K562 (cell line): ENCODE measurements around the gene LNX2. TPM values are rescaled to one million over a fixed set of nuclear protein-coding genes. Genes with fewer than 3 reads are reported as not detected.
A peak's percentile ranks its signal among the peaks of the same experiment; 100 is the strongest.

ENCODE experiments used
- ARID2 ChIP-seq: fragments of 450-650 bp; IDR thresholded peaks from 2 replicates; pipeline ENCODE4 v1.6.1; 2017; ENCODE audit warnings: antibody characterized with exemption, mild to moderate bottlenecking
- BACH1 ChIP-seq: fragments of 200-800 bp; sonication (Bioruptor generic); IDR thresholded peaks from 2 replicates; pipeline ENCODE4 v1.6.1; 2016; ENCODE audit warnings: missing genetic modification characterization, missing compliant biosample characterization
- CBFA2T2 ChIP-seq: fragments of 450-650 bp; conservative IDR thresholded peaks from 2 replicates; pipeline ENCODE4 v1.6.1; 2017; ENCODE audit warnings: mild to moderate bottlenecking
- ELF4 ChIP-seq: fragments of 450-650 bp; formaldehyde crosslinking; IDR thresholded peaks from 2 replicates; pipeline ENCODE4 v1.4.0; 2022; ENCODE audit warnings: missing genetic modification characterization
- ETV6 ChIP-seq, 3 experiments: fragments of 150-350 bp in 1 of 3; sonication (generic) in 1 of 3; formaldehyde crosslinking in 1 of 3; IDR thresholded peaks; 2 replicates each; pipeline versions ENCODE4 v1.6.1 to v1.8.0; 2014 to 2022; ENCODE audit warnings: borderline replicate concordance in 2 of 3, low read depth in 2 of 3, antibody characterized with exemption in 1 of 3, low read length in 1 of 3, mild to moderate bottlenecking in 1 of 3, missing genetic modification reagents in 1 of 3
- HSF4 ChIP-seq: fragments of 250-450 bp; sonication (Bioruptor Pico); IDR thresholded peaks from 2 replicates; pipeline ENCODE4 v2.1.2; 2022; ENCODE audit warnings: mild to moderate bottlenecking, moderate library complexity, borderline replicate concordance
- MXI1 ChIP-seq: IDR thresholded peaks from 2 replicates; pipeline ENCODE4 v1.6.1; 2011; ENCODE audit warnings: low read depth, mild to moderate bottlenecking, improper control_type of control experiment, low read length
- RB1 ChIP-seq: fragments of 450-650 bp; IDR thresholded peaks from 2 replicates; pipeline ENCODE4 v1.6.1; 2017; ENCODE audit warnings: low read depth, mild to moderate bottlenecking
- RBM17 ChIP-seq: fragments of 200-400 bp; formaldehyde crosslinking; IDR thresholded peaks from 2 replicates; pipeline ENCODE4 v1.6.1; 2017; ENCODE audit warnings: low read depth, mild to moderate bottlenecking, low read length, borderline replicate concordance
- RBM39 ChIP-seq: fragments of 200-400 bp; formaldehyde crosslinking; optimal IDR thresholded peaks from 2 replicates; pipeline ENCODE3; 2018; ENCODE audit warnings: low read depth, low read length
- TCF3 ChIP-seq: sonication (generic); formaldehyde crosslinking; IDR thresholded peaks from 2 replicates; pipeline ENCODE4 v1.4.0; 2020; ENCODE audit warnings: mild to moderate bottlenecking, missing genetic modification reagents
- TRIM28 ChIP-seq: fragments of 450-650 bp; IDR thresholded peaks from 2 replicates; pipeline ENCODE4 v1.6.1; 2017
- ZNF311 ChIP-seq: fragments of 250-450 bp; sonication (Bioruptor Pico); IDR thresholded peaks from 2 replicates; pipeline ENCODE4 v1.4.0; 2020; ENCODE audit warnings: mild to moderate bottlenecking, moderate library complexity
- ZNF668 ChIP-seq: fragments of 250-450 bp; sonication (Bioruptor Pico); IDR thresholded peaks from 2 replicates; pipeline ENCODE4 v1.8.0; 2022; ENCODE audit warnings: mild to moderate bottlenecking, inconsistent platforms
- polyA plus RNA-seq, 8 experiments: library from polyadenylated mRNA; depleted of rRNA in 4 of 8; stranded (reverse) in 5 of 8; unstranded in 3 of 8; fragments of >200 nt; fragmentation: Nextera tagmentation in 2 of 8; fragmentation: Illumina TruSeq in 1 of 8; extraction: Ambion mirVana in 2 of 8; extraction: Trizol in 1 of 8; gene quantifications; 2 replicates each; pipeline versions ENCODE4 v1.2.1 to v1.2.3, GENCODE V29; 2011 to 2014; ENCODE audit warnings: inconsistent platforms in 1 of 8, missing spikeins in 1 of 8
- total RNA-seq, 7 experiments: library from RNA; depleted of rRNA in 6 of 7; stranded (reverse); fragments of >200 nt in 6 of 7; fragmentation: Illumina TruSeq in 2 of 7; extraction: Trizol in 2 of 7; gene quantifications; 2 replicates each; pipeline versions ENCODE4 v1.2.1 to v1.2.3, GENCODE V29; 2011 to 2021; ENCODE audit warnings: low replicate concordance in 1 of 7
- TF ChIP-seq, protein P1 (sequence below): fragments of 200-800 bp; sonication (Bioruptor generic); IDR thresholded peaks from 2 replicates; pipeline ENCODE4 v1.6.1; 2016; ENCODE audit warnings: missing genetic modification characterization, missing compliant biosample characterization
- TF ChIP-seq, protein P2 (sequence below), 2 experiments: fragments of 450-650 bp in 1 of 2; sonication (generic) in 1 of 2; formaldehyde crosslinking in 1 of 2; IDR thresholded peaks in 1 of 2; conservative IDR thresholded peaks in 1 of 2; 2 replicates each; pipeline versions ENCODE4 v1.6.1 to v1.8.1; 2016 to 2023; ENCODE audit warnings: mild to moderate bottlenecking in 2 of 2, moderate library complexity in 2 of 2, inconsistent platforms in 1 of 2, missing genetic modification reagents in 1 of 2
- TF ChIP-seq, protein P3 (sequence below): sonication (generic); formaldehyde crosslinking; IDR thresholded peaks from 2 replicates; pipeline ENCODE4 v1.8.1; 2023; ENCODE audit warnings: missing genetic modification reagents, mild to moderate bottlenecking, borderline replicate concordance

LNX2 gene
- total and polyA plus RNA-seq, 9 of the 15 experiments (the other 6 are each of a cell fraction or from before 2014, with no cell fraction given), result 1.5 to 5.5 (median 4.0) TPM

DNA sequence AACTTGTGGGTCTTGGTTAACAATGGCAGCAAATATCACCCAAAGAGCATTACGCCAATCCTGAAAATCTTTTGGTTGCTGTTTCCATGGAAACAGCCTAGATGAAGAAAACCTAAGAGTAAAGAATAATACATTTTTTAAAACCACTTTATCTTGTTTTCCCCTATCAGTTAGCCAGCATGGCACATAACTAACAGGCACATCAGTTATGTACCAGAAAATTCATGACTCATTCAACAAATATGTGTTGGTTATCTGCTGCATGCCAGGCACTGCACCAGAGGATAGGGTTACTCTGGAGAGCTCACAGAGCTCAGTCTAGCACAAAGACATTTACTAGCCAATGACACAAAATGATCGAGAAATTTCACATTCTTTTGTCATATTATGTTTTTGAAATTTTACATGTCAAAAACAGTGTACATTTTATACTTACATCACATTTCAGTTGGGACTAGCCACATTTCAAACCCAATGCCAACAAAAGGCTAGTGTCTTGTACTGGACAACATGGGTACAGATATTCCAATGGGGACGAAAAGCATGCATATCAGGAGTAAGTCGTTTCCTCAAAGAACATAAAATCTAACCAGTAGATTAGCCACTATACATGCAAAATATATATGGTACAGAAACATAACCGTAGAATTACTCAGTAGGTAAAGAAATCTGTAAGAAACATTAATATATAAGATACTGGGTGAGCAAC is 20.3 kb downstream of the LNX2 start (continued):
- TF ChIP-seq, protein P1, sequence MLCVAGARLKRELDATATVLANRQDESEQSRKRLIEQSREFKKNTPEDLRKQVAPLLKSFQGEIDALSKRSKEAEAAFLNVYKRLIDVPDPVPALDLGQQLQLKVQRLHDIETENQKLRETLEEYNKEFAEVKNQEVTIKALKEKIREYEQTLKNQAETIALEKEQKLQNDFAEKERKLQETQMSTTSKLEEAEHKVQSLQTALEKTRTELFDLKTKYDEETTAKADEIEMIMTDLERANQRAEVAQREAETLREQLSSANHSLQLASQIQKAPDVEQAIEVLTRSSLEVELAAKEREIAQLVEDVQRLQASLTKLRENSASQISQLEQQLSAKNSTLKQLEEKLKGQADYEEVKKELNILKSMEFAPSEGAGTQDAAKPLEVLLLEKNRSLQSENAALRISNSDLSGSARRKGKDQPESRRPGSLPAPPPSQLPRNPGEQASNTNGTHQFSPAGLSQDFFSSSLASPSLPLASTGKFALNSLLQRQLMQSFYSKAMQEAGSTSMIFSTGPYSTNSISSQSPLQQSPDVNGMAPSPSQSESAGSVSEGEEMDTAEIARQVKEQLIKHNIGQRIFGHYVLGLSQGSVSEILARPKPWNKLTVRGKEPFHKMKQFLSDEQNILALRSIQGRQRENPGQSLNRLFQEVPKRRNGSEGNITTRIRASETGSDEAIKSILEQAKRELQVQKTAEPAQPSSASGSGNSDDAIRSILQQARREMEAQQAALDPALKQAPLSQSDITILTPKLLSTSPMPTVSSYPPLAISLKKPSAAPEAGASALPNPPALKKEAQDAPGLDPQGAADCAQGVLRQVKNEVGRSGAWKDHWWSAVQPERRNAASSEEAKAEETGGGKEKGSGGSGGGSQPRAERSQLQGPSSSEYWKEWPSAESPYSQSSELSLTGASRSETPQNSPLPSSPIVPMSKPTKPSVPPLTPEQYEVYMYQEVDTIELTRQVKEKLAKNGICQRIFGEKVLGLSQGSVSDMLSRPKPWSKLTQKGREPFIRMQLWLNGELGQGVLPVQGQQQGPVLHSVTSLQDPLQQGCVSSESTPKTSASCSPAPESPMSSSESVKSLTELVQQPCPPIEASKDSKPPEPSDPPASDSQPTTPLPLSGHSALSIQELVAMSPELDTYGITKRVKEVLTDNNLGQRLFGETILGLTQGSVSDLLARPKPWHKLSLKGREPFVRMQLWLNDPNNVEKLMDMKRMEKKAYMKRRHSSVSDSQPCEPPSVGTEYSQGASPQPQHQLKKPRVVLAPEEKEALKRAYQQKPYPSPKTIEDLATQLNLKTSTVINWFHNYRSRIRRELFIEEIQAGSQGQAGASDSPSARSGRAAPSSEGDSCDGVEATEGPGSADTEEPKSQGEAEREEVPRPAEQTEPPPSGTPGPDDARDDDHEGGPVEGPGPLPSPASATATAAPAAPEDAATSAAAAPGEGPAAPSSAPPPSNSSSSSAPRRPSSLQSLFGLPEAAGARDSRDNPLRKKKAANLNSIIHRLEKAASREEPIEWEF (CRISPR knock-in tag), result no peak
- TF ChIP-seq ZNF311 (CRISPR knock-in tag) (no peak), HSF4 (CRISPR knock-in tag) (no peak), RBM39 (no peak), MXI1 (no peak), TCF3 (CRISPR knock-in tag) (peak; percentile 35; the same call in 1 of the 2 replicates), ETV6 (IDR thresholded peaks at IDR 0.05; ENCODE audit: borderline replicate concordance in 1 of 2, low read depth in 2 of 2, low read length in 1 of 2) (no peak), ETV6 (CRISPR knock-in tag; IDR thresholded peaks at IDR 0.05; ENCODE audit: borderline replicate concordance) (no peak), RB1 (no peak), RBM17 (no peak), ZNF668 (CRISPR knock-in tag) (no peak), ELF4 (CRISPR knock-in tag) (no peak), CBFA2T2 (peak; percentile 67), TRIM28 (no peak), BACH1 (no peak), ARID2 (no peak)
- TF ChIP-seq, protein P2, sequence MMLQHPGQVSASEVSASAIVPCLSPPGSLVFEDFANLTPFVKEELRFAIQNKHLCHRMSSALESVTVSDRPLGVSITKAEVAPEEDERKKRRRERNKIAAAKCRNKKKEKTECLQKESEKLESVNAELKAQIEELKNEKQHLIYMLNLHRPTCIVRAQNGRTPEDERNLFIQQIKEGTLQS (IDR thresholded peaks at IDR 0.05), result peak; percentile 72
- TF ChIP-seq, protein P2 (CRISPR knock-in tag; conservative IDR thresholded peaks at IDR 0.05), result no peak
- TF ChIP-seq, protein P3, sequence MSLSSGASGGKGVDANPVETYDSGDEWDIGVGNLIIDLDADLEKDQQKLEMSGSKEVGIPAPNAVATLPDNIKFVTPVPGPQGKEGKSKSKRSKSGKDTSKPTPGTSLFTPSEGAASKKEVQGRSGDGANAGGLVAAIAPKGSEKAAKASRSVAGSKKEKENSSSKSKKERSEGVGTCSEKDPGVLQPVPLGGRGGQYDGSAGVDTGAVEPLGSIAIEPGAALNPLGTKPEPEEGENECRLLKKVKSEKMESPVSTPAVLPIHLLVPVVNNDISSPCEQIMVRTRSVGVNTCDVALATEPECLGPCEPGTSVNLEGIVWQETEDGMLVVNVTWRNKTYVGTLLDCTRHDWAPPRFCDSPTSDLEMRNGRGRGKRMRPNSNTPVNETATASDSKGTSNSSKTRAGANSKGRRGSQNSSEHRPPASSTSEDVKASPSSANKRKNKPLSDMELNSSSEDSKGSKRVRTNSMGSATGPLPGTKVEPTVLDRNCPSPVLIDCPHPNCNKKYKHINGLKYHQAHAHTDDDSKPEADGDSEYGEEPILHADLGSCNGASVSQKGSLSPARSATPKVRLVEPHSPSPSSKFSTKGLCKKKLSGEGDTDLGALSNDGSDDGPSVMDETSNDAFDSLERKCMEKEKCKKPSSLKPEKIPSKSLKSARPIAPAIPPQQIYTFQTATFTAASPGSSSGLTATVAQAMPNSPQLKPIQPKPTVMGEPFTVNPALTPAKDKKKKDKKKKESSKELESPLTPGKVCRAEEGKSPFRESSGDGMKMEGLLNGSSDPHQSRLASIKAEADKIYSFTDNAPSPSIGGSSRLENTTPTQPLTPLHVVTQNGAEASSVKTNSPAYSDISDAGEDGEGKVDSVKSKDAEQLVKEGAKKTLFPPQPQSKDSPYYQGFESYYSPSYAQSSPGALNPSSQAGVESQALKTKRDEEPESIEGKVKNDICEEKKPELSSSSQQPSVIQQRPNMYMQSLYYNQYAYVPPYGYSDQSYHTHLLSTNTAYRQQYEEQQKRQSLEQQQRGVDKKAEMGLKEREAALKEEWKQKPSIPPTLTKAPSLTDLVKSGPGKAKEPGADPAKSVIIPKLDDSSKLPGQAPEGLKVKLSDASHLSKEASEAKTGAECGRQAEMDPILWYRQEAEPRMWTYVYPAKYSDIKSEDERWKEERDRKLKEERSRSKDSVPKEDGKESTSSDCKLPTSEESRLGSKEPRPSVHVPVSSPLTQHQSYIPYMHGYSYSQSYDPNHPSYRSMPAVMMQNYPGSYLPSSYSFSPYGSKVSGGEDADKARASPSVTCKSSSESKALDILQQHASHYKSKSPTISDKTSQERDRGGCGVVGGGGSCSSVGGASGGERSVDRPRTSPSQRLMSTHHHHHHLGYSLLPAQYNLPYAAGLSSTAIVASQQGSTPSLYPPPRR (CRISPR knock-in tag), result no peak
